Esophagus squamous epithelium (tissue), 4 donors: ENCODE measurements around the gene SEC61G.

Source experiments
- CTCF ChIP-seq, 6 experiments: fragments of 450-650 bp in 4 of 6; fragments of 200-600 bp in 2 of 6; sonication (generic) in 2 of 6; IDR thresholded peaks; one replicate each; pipeline ENCODE4 v1.5.1; 2016 to 2019; ENCODE audit warnings: antibody characterized with exemption in 6 of 6, mild to moderate bottlenecking in 4 of 6, moderate library complexity in 4 of 6
- POLR2A ChIP-seq, 4 donors: fragments of 450-650 bp; IDR thresholded peaks; one replicate each; pipeline ENCODE4 v1.6.1; 2017; ENCODE audit warnings: antibody characterized with exemption in 4 of 4, mild to moderate bottlenecking in 4 of 4, moderate library complexity in 3 of 4

GRCh38 chr7:54796150-54796549, 37.1 kb upstream of the SEC61G start:
- no peak for TF ChIP-seq CTCF (IDR thresholded peaks at IDR 0.05)
- no peak for TF ChIP-seq POLR2A (IDR thresholded peaks at IDR 0.05)
